ENCODE data around the gene KCNH5.

DNA sequence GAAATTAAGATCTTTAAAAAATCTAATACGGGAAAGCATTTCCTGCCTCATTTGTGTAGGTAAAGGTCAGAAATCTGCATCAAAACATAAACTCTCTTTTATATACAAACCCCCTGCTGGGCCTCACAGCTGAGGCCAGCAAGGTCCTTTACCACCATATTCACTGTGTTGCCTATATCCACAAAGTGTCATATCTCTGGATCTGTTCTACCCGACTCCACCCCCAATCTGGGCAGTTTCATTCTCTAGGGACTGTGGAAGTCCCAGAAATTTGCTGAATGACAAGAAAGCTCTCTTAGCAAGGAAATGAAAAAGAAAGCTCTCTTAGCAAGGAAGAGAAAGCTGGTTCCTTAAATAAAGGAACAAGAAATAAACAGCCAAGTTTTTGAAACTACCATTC lies 301.7 kb downstream of the KCNH5 start:
- TF ChIP-seq CTCF (conservative IDR thresholded peaks at IDR 0.05; ENCODE audit: low read length) (no peak), EZH2phosphoT487 (IDR thresholded peaks at IDR 0.05; ENCODE audit: borderline replicate concordance, low read depth, low read length) (no peak)

Measured in OCI-LY7 (cell line).